Measurements from ENCODE around the gene FAM131A.
"Not testable (repeated sequence)": the region's sequence is repeated elsewhere in the genome, so short reads cannot be mapped to it uniquely, and the experiment has no call there.

FAM131A gene

GRCh38 chr3:184337981-184338380, 581 bp downstream of the FAM131A start:
- Histone ChIP-seq H3K27me3 (ENCODE audit: insufficient read depth, poor library complexity, severe bottlenecking) (no peaks in the 10 kb centered on the region), H3K27ac (replicated peaks) (no peak overlapping the region), H3K4me3 (replicated peaks; ENCODE audit: insufficient read depth, low read length) (no peak overlapping the region)
- TF ChIP-seq, protein P1, sequence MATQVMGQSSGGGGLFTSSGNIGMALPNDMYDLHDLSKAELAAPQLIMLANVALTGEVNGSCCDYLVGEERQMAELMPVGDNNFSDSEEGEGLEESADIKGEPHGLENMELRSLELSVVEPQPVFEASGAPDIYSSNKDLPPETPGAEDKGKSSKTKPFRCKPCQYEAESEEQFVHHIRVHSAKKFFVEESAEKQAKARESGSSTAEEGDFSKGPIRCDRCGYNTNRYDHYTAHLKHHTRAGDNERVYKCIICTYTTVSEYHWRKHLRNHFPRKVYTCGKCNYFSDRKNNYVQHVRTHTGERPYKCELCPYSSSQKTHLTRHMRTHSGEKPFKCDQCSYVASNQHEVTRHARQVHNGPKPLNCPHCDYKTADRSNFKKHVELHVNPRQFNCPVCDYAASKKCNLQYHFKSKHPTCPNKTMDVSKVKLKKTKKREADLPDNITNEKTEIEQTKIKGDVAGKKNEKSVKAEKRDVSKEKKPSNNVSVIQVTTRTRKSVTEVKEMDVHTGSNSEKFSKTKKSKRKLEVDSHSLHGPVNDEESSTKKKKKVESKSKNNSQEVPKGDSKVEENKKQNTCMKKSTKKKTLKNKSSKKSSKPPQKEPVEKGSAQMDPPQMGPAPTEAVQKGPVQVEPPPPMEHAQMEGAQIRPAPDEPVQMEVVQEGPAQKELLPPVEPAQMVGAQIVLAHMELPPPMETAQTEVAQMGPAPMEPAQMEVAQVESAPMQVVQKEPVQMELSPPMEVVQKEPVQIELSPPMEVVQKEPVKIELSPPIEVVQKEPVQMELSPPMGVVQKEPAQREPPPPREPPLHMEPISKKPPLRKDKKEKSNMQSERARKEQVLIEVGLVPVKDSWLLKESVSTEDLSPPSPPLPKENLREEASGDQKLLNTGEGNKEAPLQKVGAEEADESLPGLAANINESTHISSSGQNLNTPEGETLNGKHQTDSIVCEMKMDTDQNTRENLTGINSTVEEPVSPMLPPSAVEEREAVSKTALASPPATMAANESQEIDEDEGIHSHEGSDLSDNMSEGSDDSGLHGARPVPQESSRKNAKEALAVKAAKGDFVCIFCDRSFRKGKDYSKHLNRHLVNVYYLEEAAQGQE (IDR thresholded peaks at IDR 0.05; ENCODE audit: insufficient replicate concordance, low read depth): no peak
- TF ChIP-seq SPI1 (IDR thresholded peaks at IDR 0.05; ENCODE audit: borderline replicate concordance, low read depth) (no peak), POLR2AphosphoS5 (IDR thresholded peaks at IDR 0.05; ENCODE audit: low read depth) (no peak), GABPA (IDR thresholded peaks at IDR 0.05; ENCODE audit: low read depth) (no peak), CTCF (IDR thresholded peaks at IDR 0.05; ENCODE audit: insufficient read depth, low read length) (no peak)
- DNase-seq (ENCODE audit: low read depth in 1 of 2, low spot score in 1 of 2): no peak

GRCh38 chr3:184338511-184338945, 1.1 kb downstream of the FAM131A start:
- Histone ChIP-seq H3K27me3 (ENCODE audit: insufficient read depth, poor library complexity, severe bottlenecking) (no peaks in the 10 kb centered on the region), H3K27ac (replicated peaks) (no peak overlapping the region), H3K4me3 (replicated peaks; ENCODE audit: insufficient read depth, low read length) (no peak overlapping the region)
- no peak for DNase-seq (ENCODE audit: low read depth in 1 of 2, low spot score in 1 of 2)
- TF ChIP-seq SPI1 (IDR thresholded peaks at IDR 0.05; ENCODE audit: borderline replicate concordance, low read depth): no peak
- no peak for TF ChIP-seq POLR2AphosphoS5 (IDR thresholded peaks at IDR 0.05; ENCODE audit: low read depth)
- TF ChIP-seq, protein P1 (IDR thresholded peaks at IDR 0.05; ENCODE audit: insufficient replicate concordance, low read depth): no peak
- no peak for TF ChIP-seq CTCF (IDR thresholded peaks at IDR 0.05; ENCODE audit: insufficient read depth, low read length)
- TF ChIP-seq GABPA (IDR thresholded peaks at IDR 0.05; ENCODE audit: low read depth): no peak

GRCh38 chr3:184339001-184339400, 1.6 kb downstream of the FAM131A start:
- no peaks in the 10 kb centered on the region for H3K27me3 ChIP-seq (ENCODE audit: insufficient read depth, poor library complexity, severe bottlenecking)
- no peak for DNase-seq (ENCODE audit: low read depth in 1 of 2, low spot score in 1 of 2)
- no peak overlapping the region for H3K4me3 ChIP-seq (replicated peaks; ENCODE audit: insufficient read depth, low read length)
- H3K27ac ChIP-seq (replicated peaks): no peak overlapping the region
- TF ChIP-seq GABPA (IDR thresholded peaks at IDR 0.05; ENCODE audit: low read depth) (no peak), SPI1 (IDR thresholded peaks at IDR 0.05; ENCODE audit: borderline replicate concordance, low read depth) (no peak), CTCF (IDR thresholded peaks at IDR 0.05; ENCODE audit: insufficient read depth, low read length) (no peak), POLR2AphosphoS5 (IDR thresholded peaks at IDR 0.05; ENCODE audit: low read depth) (no peak)
- TF ChIP-seq, protein P1 (IDR thresholded peaks at IDR 0.05; ENCODE audit: insufficient replicate concordance, low read depth): no peak

DNA sequence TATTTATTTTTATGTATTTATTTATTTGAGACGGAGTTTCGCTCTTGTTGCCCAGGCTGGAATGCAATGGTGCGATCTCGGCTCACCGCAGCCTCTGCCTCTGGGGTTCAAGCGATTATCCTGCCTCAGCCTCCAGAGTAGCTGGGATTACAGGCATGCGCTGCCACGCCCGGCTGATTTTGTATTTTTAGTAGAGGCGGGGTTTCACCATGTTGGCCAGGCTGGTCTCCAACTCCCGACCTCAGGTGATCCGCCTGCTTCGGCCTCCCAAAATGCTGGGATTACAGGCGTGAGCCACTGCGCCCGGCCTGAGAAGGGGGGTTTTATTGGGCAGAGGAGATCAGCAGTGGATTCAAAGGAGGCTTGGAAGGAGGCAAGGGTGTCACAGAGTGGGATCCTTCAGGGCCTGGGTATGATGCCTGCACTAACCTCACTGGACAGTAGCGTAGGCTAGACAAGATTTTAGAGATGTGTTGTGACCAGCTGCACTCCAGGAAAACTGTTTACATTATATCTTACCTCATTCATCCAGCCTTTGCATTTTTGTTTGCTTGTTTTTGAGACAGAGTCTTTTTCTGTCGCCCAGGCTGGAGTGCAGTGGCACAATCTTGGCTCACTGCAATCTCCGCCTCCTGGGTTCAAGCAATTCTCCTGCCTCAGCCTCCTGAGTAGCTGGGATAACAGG, 2.2 kb downstream of the FAM131A start:
- DNase-seq (ENCODE audit: low read depth in 1 of 2, low spot score in 1 of 2); H3K27me3 ChIP-seq (ENCODE audit: insufficient read depth, poor library complexity, severe bottlenecking); H3K27ac ChIP-seq (replicated peaks); H3K4me3 ChIP-seq (replicated peaks; ENCODE audit: insufficient read depth, low read length): not testable (repeated sequence)

Data from HL-60 (cell line).